Myocyte (in vitro differentiated cells): ENCODE data around the gene SNX30. TPM values are rescaled to one million over a fixed set of nuclear protein-coding genes. Genes with fewer than 3 reads are reported as not detected.

Source experiments
- DNase-seq: peaks from one replicate; pipeline ENCODE4 v3.0.0-alpha.2; 2012; ENCODE audit warnings: low read depth
- total RNA-seq: library from RNA; depleted of rRNA; stranded (reverse); fragments of >200 nt; gene quantifications from 2 replicates; pipeline ENCODE4 v1.2.3, GENCODE V29; 2014

SNX30 gene
- total RNA-seq, 1 donor from 2014 or later: 6.2 TPM

DNA sequence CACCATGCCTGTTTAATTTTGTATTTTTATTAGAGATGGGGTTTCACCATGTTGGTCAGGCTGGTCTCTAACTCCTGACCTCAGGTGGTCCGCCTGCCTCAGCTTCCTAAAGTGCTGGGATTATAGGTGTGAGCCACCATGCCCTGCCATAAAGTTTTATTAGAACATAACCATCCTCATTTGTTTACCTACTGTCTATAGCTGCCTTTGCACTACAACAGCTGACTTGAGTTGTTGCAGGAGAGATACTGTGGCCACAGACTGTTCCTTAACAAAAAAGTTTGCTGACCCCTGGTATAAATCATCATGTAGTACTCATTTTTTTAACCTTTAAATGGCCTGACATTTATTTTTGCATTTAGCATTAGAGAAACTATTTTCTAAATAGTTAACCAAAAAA, 31.7 kb downstream of the SNX30 start:
- no peak for DNase-seq

DNA sequence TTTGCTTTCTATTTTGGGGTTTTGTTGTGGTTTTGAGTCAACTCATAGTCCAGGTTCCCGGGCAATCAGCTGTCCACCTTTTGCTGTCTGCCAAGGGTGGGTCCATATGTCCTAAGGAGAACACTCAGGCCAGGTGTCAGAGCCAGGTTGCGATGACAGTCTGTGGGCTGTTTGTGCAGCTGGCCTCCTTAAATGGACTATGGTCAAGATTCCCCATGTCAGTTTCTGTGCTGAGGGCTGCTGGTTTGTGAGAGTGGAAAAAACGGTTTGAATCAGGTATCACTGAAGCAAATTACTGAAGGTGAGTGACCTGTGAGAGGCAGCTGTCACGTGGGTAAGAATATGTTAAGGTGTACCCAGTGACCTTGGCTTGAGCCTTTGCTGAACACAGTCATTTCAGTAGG, 33.0 kb downstream of the SNX30 start:
- DNase-seq: peak; percentile 39

DNA sequence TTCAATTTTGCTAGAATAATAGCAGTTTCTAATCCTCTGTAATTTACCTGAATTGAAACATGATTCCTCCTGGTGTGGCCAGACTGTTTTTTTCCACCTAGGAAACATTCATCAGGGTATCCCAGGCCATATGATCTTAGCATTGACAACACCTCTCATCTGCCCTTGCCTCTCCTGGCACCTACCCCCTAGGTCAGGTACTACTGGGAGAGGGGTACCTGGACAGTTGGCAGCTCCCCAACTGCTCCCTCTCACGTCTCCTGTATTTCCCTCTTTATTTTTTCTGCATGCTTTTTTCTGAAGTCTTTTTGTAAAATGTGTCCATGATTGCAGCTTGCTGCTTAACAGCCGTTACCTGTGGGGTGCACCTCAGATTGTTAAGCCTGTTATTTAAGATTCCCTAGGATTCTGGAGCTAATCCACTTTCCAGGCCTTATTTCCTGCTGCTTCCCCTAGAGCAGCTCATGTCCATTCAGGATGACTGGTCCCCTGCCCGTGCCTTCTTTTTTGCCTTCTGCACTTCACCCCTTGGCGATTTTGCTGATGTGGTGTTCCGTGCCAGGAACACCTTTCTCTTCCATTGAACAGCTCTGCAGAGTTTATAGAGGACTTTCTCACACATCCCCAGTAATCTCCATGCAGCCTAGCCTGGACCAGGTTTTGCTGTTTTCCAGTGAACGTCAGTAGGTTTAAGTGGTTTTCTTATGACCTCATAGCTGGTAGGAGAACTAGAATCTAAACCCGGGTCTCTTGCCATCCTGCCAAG, 33.6 kb downstream of the SNX30 start:
- DNase-seq: peak; percentile 11

DNA sequence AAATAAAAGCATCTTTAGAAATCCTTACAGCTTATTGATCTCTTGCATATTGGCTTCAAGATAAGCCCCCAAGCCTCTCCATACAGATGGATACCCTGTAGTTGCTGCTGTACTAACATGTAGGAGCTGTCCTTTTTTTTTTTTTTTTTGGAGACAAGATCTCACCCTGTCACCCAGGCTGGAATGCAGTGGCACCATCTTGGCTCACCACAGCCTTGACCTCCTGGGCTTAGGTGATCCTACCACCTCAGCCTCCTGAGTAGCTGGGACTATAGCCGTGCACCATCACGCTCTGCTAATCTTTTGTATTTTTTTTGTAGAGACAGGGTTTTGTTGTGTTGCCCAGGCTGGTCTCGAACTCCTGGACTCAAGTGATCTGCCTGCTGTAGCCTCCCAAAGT, 35.4 kb downstream of the SNX30 start:
- DNase-seq: no peak

DNA sequence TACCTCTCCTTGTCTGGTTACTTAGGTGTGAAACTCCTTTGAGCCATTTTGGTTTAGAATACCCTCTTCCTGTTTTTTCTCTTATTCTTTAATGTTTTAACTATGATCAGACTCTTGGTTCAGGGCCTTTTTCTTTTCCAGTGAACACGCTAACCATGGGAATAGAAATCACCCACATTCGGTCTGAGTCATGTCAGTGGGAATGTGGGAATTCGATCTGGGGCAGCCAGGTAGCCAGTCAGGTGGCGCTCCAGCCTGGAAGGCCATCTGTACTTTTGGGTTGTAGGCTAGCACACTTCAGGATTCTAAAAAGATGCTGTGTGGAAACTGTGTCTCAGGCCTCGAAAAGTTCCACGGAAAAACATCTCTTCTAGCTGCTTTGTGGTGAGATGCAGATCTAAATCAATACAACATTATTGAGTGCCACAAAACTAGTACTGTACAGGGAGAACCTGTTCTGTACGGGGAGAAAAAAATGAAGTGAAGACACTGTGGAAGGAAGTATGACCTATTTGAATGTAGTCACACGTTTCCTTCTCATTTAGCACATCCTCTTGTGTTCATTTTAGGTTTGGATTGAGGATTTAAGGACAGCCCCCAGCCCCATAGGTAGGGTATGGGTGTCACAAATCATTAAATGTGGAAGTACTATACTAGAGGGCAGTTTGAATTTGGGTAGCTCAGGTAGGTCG, 36.4 kb downstream of the SNX30 start:
- no peak for DNase-seq

DNA sequence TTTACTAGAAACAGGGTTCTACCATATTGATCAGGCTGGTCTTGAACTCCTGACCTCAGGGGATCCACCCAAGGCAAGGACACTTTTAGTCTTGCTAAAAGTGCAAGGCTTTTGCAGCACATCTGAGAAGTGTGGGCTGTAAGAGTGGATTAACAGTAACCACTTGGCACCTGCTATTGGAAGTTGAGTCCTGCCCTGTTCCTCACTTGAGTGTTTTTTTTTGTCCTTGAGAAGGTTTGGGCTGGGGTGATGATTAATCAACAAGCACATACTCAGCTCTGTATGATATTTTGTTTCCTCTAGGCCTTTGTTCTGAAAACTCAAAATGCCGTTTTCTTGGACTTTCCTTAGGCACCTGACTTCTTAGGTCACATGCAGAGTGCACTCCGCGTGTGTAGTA, 37.4 kb downstream of the SNX30 start:
- peak; percentile 27 for DNase-seq

DNA sequence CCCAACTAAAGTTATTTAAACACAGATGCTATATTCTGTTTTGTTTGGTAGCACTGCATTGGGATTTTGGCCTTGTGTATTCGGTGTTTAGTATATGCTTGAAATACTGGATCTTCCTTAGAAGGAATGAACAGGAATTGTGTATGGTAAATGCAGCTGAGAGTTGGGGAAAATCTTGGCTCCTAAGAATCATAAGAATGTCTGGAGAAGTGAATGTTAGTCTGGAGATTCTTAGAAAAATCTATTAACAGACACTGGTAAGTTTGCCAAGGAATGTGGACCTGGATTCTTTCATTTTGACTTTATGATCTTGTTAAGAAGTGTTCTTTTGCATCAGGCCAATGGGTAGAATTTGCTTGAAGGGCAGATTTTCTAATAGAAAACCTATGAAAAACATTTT, 38.9 kb downstream of the SNX30 start:
- DNase-seq: no peak

DNA sequence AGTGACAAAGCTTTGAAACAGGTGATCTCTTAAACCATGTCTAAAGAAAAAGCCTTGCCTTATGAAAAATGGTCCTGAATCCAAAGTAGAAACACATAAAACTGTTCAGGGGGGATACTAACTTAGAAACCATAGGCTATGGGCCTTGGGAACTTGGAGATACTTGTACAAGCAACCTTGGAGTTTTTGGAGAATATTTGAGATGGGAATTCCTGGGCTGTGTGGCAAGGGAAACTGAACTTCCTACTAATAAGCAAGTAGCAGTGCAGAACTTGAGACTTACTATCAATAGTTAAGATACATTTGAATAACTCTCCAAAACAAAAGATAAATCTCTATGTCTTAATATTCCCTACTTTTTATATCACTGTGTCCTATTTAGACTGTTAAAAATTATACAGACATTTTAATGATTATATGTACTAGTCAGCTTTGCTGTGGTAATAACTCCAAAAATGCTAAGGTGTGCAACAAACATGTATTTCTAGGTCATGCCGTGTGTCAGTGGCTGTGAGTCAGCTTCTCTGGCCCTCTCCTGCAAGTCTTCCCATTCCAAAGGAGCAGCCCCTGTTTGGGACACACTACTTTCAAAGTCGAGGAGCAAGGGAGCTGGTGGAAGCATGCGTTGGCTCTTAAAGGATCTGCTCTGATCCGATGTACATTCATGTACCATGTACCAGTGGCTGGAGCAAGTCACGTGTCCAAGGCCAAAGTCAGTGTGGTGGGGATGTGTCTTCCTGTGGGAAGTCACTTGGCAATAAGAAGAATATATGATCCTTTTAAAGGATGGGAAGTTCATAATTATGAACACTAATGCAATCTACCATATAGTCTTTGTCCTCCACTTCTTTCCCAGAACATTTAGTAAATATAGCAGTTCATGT, 39.6 kb downstream of the SNX30 start:
- no peak for DNase-seq

DNA sequence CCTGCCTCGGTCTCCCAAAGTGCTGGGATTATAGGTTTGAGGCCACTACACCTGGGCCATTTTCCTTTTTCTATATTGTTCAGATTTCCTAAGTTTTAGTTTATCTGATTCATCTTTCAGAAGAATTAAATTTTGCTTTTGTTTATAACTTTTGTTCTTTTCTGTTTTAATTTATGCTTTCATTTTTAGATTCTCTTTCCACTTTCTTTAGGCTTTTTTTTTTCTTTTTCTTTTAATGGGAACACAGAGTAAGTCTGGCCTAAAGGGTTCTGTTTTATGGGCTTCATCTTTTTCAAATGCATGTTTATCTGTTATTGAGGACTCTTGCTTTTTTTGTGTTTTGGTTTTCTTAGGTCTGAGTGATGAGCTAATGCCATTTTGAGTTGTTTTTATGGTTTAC, 42.1 kb downstream of the SNX30 start:
- no peak for DNase-seq

DNA sequence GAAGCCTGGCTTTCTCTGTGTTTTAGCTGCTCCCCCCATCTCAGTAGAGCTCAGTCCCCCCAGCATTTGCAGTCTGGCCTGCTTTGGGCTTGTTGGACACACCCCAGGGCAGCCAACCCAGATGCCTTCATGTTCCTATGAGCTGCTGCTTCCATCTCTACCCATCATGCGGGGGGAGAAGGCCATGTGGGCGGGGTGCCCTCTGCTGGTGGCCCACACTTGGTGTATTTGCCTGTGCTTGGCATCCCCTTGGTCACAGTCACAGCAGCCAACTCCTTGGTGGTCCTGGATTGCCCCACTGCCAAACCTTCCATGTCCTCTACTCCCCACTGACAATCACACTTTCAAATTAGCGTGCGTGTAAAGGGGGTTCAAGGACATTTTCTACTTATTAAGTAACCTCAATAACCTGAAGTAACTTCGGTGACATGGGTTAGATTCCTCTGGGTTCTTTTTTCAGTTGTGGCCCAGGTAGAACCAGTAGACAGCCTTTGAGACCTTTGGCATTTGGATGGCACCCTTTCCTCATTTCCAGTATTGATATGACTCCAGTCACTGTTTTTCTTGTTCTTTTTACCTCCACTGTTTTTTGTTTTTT, 42.8 kb downstream of the SNX30 start:
- peak; percentile 63 for DNase-seq

DNA sequence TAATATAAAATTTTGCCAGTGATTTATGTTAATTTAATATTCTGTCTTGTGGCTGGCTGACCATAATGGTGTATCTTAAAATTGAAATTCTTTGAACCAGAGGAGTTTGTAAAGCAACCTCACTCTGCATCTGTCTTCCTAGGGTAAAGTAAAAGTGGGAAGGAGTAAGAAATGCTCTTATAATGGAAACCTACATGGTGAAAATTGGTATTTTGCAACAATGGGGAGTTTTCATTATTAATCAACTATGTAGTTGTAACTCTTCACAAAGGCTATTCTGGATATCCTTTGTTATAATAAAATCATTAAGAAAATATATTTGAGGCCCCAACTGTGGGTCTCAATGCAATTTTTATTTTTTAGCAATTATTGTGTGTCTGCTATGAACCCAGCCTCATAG, 44.2 kb downstream of the SNX30 start:
- DNase-seq: no peak

DNA sequence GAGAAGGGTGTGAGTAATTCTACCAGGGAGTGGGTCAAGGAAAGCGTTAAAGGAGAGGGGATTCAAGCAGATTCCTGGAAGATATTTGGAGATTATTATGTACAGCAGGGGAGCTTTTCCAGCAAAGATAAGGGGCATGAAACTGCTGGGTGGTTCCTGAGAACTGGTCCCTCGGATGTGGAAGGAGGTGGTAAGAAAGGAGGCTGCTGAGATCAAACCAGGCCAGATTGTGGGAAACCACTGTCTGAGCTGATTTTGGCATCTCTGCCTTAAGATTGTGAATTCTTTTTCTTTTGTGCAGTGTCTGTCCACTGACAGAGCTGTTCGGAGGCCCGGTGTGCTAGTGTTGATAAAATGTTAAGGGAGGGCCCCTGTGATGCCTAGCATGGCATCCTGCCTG, 45.4 kb downstream of the SNX30 start:
- DNase-seq: no peak

DNA sequence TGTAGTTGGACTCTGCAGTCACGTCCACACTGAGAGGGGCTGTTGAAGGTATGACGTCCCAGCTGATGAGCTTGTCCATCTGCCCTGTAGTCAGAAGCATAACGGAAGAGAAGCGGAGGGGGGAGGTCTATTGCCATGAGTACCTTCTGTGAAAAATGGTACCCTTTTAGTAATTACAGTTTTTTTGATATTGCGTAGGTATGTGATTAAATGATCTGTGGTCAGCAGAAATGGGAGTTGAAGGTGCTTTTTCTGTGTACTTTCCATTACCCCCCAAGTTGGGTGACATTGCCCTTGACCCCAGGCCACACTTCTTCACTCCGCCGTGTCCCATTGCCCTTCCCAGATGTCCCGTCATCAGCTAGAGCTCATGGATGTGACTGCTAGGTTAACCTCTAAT, 45.9 kb downstream of the SNX30 start:
- DNase-seq: no peak

DNA sequence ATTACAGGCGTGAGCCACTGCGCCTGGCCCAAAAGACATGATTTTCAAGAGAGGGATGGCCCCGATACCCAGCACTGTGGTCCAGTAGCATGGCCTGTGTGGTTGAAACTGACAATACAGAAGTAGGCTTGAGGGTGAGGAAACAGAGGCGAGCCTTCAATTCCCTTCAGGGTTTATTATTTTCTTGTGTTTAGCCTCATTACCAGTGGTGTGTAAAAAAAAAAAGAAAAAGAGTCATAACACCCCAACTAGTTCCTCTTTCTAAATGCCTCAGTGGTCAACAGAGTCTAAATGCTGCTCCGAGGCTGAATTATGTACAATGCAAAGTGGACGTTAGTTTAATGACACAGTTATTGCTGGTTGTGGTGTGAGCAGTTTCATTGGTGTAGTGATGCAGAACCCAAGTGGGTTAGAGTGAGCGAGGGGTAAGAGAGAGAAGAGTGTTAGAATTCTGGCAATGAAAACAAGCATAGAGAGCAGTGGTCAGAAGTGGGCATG, 58.8 kb downstream of the SNX30 start:
- DNase-seq: no peak

DNA sequence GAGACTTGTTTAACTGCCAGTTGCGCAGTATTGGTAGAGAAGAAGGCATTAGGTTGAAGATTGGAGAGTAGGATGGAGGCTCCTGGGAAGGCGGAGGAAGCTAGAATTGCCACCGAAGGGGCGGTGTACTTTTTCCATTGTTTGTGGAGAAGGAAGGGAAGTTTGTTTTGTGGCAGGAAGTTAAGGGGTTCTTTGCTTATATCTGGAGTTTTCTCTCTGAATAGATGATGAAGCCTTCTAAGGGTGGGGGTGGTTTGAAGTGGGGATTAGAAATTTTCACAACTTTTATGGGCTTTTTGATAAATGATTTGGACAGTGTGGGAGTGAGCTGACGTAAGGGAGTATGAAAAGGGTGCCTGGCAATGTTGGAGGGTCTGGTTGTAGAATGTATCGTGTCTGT, 59.3 kb downstream of the SNX30 start:
- DNase-seq: no peak

DNA sequence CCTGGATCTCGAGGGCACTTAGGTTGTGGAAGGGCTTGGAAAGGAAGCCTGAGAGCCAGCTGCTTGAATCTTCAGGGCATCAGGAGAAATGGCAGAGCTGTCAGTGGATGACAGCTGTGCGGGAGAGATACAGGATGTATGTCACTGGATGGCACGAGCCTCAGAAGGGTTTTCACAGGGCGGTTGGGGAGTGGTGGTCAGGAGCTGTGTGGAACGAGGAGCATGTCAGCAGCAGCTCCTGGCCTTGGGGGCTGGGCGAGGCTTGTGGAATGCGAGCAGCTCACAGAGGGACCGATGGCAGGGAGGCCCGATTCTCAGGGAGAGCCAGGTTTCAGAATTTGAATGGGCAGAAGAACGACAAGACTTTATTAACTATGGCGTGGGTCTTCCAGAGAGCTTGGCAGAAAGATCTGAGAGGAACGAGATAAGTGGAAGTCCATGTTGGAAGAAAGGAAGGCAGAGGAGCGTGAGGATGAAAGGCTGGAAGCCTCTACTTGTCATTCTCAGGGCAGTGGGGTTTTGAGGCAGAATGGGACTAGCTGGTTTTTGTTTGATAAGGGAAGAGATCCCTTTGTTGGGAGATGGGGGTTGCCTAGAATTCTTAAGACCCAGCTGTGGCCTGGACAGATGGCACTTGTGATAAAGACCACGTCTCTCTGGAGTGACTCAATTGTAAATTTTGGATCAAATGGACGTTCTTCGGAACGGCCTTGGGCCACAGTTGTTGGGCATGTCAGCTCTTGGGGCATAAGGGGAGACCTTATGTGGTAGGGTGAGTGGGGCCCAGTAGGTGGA, 60.3 kb downstream of the SNX30 start:
- peak; percentile 64 for DNase-seq

DNA sequence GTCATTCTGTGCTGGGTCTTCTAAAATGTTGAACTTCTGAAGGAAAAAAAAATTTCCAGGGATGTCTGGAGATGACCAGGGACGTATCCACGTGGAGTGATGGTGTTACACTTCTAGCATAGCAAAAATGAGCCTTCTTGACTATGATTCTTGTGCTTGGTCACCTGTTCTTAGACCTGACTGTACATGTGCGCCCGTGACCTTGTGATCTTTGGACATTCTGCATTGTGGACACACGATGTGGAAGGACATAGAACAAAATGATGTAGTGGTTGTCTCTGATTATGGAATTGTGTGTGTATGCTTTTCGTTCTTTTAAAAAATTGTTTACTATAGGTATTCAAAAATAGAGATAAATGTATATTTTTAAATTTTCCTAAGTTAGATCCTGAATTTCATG, 61.0 kb downstream of the SNX30 start:
- DNase-seq: no peak

DNA sequence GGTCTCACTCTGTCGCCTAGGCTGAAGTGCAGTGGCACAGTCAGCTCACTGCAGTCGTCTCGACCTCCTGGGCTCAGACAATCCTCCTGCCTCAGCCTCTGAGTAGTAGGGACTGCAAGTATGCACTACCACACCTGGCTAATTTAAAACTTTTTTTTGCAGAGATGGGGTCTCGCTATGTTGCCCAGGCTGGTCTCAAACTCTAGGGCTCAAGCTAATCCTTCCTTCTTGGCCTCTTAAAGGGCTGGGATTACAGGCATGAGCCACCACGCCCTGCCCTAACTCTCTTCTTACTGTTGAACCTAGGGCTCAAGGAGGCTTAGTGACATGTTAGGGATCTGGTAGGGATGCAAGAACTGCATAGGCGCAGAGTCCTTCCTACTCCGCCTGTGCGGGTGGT, 65.3 kb downstream of the SNX30 start:
- no peak for DNase-seq

DNA sequence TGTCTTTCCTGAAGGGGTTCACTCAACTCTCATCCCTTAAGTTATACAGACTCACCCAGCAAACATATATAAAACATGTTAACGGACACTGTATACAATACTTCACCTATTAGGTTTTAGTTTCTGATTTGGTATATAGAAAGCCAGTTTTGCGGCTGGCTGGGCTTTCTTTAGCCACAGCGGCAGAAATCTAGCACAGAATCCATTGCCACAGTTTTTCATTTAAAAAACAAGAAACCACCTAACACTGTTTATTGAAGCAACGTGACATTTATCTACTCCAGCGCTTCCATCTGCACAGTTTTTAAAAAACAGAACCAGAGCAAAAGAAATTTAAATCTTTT, 67.3 kb downstream of the SNX30 start:
- DNase-seq: no peak

DNA sequence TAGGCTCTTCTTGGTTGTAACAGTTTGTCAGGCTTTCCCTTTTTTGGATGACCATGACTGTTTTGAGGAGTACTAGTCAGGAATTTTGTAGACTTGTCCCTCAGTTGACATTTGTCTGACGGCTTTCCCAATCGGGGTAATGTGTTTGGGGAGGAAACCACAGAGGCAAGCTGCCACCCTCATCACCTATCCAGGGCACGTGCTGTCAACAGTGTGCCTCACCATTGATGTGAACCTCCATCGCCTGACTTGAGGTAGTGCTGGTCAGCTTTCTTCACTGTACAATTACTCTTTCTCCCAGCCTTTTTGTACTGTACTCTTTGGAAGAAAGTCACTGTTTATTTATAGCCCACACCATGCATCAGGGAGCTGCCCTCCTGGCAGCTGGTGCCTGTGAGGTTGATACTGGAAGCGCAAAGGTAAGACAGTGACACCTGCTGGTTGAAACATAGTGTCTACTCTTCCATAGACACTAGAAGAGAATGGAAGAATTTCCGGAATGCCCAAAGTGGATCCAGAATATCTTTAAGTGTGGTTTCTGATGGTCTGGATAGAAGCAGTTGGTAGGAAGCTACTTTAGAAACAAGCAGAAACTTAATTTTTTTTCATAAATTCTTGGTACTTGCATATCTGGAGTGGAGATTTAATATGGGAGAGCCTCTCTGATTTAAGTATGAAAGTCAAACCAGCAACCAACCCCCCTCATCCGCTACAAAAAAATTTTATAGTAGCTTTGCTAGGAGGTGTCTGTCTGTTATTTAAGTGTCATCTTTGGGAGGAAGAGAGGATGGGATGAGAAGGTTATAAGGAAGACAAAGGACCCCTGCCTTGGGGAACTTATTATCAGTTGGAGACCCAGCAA, 69.3 kb downstream of the SNX30 start:
- peak; percentile 91 for DNase-seq
